ENCODE results near the gene SSTR5.
"Not testable (repeated sequence)": the region's sequence is repeated elsewhere in the genome, so short reads cannot be mapped to it uniquely, and the experiment has no call there.

The SSTR5 gene

GRCh38 chr16:1072526-1073261, at the start of gene SSTR5:
Gene SSTR5 (plus strand): TSS chr16:1072747. CDS start chr16:1078869, 6,122 bp downstream.
- in situ Hi-C loops (cut with MboI; ENCODE audit: low sequenced_read_pairs): loop anchor here (25.0 kb wide), 1 partner anchor 360 kb away; the partner anchor contains the start of genes ANTKMT, FBXL16 and METRN

GRCh38 chr16:1024138-1024537, 48.4 kb upstream of the SSTR5 start:
- in situ Hi-C loops (cut with MboI; ENCODE audit: low sequenced_read_pairs): no loop called here

GRCh38 chr16:1025183-1025809, 47.3 kb upstream of the SSTR5 start:
- in situ Hi-C loops (cut with MboI; ENCODE audit: low sequenced_read_pairs): not testable (repeated sequence)

GRCh38 chr16:1026057-1026783, 46.3 kb upstream of the SSTR5 start:
- in situ Hi-C loops (cut with MboI; ENCODE audit: low sequenced_read_pairs): no loop called here

GRCh38 chr16:1026784-1027500, 45.6 kb upstream of the SSTR5 start:
- in situ Hi-C loops (cut with MboI; ENCODE audit: low sequenced_read_pairs): no loop called here

- in situ Hi-C loops (cut with MboI; ENCODE audit: low sequenced_read_pairs): no loop called here
Measured at GRCh38 chr16:1027501-1027815, 45.1 kb upstream of the SSTR5 start.

- in situ Hi-C loops (cut with MboI; ENCODE audit: low sequenced_read_pairs): no loop called here
Measured at GRCh38 chr16:1028056-1028455, 44.5 kb upstream of the SSTR5 start.

GRCh38 chr16:1028524-1029258, 43.9 kb upstream of the SSTR5 start:
- in situ Hi-C loops (cut with MboI; ENCODE audit: low sequenced_read_pairs): no loop called here

GRCh38 chr16:1029259-1029545, 43.3 kb upstream of the SSTR5 start:
- in situ Hi-C loops (cut with MboI; ENCODE audit: low sequenced_read_pairs): no loop called here

- in situ Hi-C loops (cut with MboI; ENCODE audit: low sequenced_read_pairs): no loop called here
Measured at GRCh38 chr16:1030473-1030901, 42.1 kb upstream of the SSTR5 start.

GRCh38 chr16:1031666-1032065, 40.9 kb upstream of the SSTR5 start:
- in situ Hi-C loops (cut with MboI; ENCODE audit: low sequenced_read_pairs): no loop called here

GRCh38 chr16:1032607-1033006, 39.9 kb upstream of the SSTR5 start:
- in situ Hi-C loops (cut with MboI; ENCODE audit: low sequenced_read_pairs): no loop called here

GRCh38 chr16:1033128-1033679, 39.3 kb upstream of the SSTR5 start:
- in situ Hi-C loops (cut with MboI; ENCODE audit: low sequenced_read_pairs): no loop called here

- in situ Hi-C loops (cut with MboI; ENCODE audit: low sequenced_read_pairs): no loop called here
Measured at GRCh38 chr16:1034230-1035065, 38.1 kb upstream of the SSTR5 start.

- in situ Hi-C loops (cut with MboI; ENCODE audit: low sequenced_read_pairs): no loop called here
Measured at GRCh38 chr16:1035066-1035415, 37.5 kb upstream of the SSTR5 start.

- in situ Hi-C loops (cut with MboI; ENCODE audit: low sequenced_read_pairs): no loop called here
Measured at GRCh38 chr16:1036166-1036565, 36.4 kb upstream of the SSTR5 start.

GRCh38 chr16:1036726-1037393, 35.7 kb upstream of the SSTR5 start:
- in situ Hi-C loops (cut with MboI; ENCODE audit: low sequenced_read_pairs): no loop called here

- in situ Hi-C loops (cut with MboI; ENCODE audit: low sequenced_read_pairs): no loop called here
Measured at GRCh38 chr16:1037394-1038257, 34.9 kb upstream of the SSTR5 start.

All from HL-60/S4 (cell line).